RPMI8226 (cell line): ENCODE results near the gene ZDHHC11.
A peak's percentile ranks its signal among the peaks of the same experiment; 100 is the strongest.

ENCODE experiments used
- DNase-seq: peaks from one replicate; pipeline ENCODE4 v3.0.0-alpha.2; 2015

ZDHHC11 gene, protein sequence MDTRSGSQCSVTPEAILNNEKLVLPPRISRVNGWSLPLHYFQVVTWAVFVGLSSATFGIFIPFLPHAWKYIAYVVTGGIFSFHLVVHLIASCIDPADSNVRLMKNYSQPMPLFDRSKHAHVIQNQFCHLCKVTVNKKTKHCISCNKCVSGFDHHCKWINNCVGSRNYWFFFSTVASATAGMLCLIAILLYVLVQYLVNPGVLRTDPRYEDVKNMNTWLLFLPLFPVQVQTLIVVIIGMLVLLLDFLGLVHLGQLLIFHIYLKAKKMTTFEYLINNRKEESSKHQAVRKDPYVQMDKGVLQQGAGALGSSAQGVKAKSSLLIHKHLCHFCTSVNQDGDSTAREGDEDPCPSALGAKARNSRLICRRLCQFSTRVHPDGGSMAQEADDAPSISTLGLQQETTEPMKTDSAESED

DNA sequence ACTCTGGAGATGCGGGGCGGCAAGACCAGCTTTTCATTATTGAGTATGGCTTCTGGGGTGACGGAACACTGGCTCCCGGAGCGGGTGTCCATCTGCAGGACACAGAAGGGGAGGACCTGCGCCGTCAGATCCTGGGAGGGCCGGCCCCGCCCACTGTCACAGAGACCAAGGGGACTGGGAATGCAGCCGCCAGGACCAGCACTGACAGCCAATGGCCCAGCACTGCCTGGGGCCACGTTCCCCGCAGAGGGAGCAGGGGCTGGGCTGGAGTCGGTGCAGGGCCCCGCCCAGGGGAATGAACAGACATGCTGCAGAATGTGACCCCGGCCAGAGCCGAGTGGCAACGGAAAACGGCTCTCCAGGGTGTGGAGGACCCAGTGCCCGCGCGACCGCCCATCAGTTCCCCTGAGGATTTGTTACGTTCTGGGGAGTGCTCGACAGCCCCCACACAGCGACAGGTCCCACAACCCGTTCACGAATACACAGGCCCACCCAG, at the start of gene ZDHHC11:
Gene ZDHHC11, minus strand, starts transcription at position 476 of the 496 bp plus-strand sequence. Its CDS starts 384 bp downstream, at position 92.
- no peak for DNase-seq

DNA sequence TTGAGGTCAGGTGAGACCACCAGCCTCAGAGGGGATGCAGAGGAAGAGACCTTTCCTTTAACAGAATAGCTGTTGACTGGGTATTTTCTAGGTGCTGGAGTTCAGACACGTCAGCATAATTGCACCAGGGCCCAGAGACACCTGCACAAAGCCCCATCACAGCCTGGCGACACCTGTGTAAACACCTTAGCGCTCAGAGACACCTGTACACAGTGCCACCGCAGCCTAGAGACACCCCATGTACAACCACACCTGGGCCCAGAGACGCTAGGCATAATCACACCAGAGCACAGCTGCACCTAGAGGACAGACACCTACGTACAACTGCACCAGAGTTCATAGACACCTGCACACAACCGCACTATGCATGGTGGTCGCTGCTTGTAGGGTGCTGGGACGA, 42.9 kb upstream of the ZDHHC11 start:
- DNase-seq = peak; percentile 93

DNA sequence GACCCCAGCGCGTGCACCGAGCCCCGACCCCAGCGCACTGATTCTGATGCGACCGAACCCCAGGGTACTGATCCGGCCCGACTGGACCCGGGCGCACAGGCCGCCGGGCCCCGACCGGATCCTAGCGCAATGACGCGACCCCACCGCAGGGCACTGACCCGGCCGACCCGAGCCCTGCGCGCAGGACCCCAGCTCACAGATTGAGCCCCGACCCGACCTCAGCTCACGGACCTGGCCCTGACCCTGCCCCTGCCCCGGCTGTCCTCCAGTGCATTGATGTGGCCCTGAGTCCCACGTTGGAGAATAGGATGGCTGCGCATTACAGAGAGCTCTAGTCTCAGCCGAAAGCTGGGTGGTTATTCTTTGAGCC, 42.3 kb upstream of the ZDHHC11 start:
- DNase-seq = peak; percentile 29

DNA sequence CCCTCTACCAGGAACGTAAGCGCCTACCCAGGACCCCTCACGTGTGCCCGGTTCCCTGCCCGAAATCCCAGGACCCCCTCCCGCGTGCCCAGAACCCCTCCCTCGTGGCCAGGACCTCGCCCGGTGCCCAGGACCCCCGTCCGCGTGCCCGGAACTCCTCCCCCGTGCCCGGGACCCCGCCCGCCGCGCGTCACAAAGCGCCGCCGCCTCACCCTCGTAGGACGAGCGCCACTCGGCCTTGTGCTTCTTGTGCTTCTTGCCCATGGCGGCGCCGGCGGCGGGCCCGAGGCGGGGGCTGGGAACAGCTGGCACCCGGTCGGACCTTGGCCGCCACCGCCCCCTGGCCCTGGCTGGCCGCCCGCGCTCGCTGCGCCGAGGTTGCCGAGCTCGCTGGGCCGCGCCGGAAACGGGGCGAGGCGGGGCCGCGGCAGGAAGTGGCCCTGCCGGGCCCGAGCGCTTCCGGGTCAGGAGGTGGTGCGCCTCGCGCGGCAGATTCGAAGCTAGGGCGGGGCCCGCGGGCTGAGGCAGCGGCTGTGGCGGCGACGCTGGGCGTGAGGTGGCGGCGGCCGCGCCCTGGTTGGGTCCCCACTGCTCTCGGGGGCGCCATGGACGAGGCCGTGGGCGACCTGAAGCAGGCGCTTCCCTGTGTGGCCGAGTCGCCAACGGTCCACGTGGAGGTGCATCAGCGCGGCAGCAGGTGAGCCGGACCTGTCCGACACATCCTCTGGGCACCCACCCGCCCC, 41.8 kb upstream of the ZDHHC11 start, which contains the start of the genes BRD9 and TRIP13:
Gene BRD9, minus strand, starts transcription at position 408 of the 743 bp plus-strand sequence. Its CDS starts 144 bp downstream, at position 264.
Gene TRIP13, plus strand, starts transcription at position 491 of the 743 bp plus-strand sequence. Its CDS starts 115 bp downstream, at position 606.
- peak; percentile 96 for DNase-seq

DNA sequence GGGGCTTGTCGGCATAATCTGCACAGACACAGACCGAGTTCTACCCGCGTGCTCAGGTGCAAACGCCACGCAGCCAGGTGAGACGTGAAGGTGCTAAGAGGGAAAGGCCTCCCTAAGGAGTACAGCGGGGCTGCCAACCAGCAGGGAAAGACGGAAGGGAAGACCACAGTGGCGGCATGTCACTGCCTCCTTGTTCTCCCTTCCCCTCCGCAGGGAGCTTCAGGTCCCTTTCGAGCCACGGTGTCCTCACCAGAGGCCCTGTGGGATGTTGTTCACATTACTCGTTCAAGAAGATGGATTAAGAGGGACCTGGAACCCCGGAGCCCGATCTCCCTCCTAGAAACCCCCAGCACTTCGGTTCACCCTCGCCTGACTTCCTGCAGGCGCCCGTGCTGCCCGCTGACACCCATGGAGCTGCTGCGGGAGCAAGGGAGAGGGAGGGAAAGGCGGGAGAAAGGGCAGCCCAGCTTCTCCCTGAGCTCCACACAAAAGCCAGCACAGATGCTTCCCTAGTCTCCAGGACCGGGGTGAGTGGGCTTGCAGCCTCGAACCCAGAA, 41.1 kb upstream of the ZDHHC11 start:
- peak; percentile 20 for DNase-seq

DNA sequence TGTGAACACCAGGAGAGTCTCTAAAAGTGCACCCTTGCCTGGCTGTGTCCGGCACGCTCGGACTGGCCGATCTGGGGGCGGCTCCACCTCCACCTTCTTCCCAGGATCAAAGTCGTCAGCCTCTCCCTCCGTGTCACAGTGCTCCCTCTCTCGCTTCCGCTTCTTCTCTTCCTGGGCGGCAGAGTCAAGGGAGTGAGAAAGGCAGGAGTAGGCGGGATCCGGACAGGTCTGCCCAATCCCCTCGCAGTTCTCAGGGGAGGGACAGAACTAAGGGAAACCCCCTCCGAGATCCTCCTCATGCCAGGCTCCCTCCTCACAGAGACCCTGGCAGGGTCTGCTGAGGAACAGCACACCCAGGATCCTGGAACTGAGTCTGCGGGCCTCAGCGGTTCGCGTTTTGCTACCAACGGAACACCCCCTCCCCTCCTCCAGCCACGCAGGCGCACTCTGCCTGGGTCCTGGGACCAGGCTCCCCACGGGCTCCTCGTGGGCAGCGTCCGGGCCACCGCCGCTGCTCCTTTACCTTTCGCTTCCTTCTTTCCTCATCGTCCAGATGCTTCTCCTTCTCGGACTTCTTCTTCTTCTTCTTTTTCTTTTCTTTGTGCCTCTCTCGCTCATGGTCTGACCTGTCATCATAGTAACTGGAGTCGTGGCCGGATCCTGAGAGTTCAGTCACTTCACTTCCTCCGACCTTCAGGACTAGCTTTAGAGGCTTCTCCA, 40.5 kb upstream of the ZDHHC11 start:
- no peak for DNase-seq

DNA sequence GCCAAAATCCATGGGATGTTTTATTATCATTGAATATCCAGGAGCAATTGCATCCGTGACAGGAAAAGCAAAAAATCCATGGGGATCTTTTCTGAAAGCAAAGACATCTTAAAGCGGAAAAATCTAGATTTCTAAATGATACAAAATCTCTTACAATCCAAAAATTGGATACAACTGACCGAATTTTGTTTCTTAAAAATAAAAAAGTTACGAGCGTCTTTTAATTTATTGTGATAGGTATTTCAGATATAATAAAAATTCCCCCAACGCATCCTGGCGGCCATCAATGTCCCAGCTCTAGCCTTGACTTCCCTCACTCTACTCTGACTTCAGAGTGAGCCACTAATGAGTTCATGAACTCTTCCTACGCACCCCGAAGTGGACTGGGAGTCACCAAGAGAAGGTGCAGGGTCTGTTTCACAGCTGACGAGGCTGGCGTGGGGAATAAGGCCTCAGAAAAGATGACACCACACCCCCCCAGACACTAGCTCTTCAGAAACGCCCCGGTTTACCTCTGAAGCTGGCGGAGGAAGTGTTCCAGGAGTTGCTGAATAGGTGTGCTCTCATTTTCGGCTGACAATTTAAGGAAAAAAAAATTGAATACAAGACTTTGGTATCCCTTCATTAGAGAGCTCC, 38.4 kb upstream of the ZDHHC11 start:
- no peak for DNase-seq

DNA sequence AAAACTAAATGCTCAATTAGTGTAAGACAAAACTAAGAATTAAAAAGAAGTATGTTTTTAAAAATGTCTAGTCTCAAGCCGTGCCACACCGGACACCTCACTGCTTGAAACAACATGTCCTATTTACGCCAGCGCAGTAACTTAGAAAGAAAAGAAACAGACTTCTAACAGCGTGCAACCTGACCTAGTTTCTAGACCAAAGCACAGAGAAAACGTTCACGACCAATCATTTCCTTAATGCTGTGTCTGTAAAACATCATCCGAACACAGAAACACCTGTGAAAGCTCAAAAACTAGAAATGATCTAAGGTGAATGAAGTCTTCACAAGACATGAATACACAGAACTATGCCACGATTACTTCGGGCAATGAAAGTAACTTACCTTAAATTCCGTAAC, 37.9 kb upstream of the ZDHHC11 start:
- no peak for DNase-seq

DNA sequence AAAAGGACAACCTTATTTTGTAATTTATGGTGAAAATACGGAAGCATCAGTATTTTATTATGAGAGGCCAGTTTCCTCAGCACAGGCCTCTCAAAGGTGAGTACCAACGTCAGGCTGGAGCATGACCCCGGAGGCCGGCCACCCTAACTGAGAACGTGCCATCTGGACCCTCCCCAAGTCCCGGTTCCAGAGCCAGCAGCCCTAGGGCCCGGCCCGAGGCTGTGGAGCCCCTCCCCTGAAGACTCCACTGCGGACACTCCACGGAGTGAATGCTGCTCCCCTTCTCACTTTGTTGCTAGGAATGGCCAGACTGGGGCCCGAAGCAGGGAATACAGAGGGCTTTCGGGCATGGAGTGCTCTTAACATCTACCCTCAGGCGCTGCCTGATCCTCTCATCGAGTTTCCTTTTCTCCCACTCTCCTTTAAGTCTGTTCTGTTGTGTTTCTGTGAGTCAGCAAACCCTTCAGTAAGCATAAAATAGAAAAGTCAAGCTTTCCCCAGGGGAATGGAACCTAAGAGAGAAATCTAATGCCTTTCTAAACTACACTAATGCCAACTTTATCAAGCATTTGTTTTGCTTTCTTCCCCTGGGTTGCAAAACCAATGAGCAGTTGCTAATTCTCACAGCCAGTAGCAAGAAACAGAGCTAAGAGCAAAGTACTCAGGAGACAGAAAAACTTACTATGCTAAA, 37.3 kb upstream of the ZDHHC11 start:
- DNase-seq = no peak

DNA sequence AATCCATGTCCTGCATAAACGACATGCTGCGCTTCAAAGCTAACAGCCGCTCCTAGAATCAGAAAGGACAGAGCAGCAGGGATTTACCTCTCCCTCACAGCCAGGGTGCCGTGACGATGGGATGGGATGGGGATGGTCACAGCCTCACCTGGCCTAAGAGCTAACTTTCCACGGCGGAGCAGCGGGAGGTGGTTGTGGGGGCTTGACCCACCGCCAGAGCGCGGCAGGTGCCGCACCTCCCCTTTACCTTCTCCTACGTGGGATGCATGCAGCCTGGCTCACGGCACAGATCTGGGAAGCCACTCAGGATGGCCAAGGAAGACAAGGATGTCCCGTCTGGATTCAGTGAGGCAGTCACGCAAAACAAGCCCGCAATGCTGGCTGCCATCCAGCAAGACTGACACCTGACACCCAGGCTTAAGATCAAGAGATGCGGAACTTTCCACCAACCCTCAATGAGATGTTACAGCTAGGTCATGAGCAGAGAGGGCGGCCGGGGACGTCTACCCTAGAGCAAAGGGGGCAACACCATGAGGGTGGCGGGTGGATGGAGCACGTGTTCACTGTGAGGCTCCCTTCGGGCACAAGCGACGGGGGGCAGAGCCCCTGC, 36.0 kb upstream of the ZDHHC11 start:
- DNase-seq = no peak

DNA sequence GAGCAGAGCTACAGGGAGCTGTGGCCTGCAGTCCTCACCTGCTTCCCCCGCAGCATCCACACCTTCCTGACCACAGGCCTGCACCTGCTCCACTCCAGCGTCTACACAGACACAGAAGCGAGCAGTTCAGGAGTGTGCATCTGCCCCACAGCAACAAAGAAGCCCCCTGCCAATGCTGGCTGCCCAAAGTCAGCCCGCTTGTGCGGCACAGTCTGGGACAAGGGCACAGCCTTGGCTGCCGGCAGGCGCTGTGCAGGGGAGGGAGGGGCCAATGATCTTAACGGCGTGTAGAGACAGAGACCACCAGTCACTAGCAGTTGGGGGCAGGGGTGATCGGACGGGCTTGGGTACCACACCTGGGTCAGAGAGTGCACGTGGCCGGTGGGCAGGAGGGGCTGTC, 35.2 kb upstream of the ZDHHC11 start:
- no peak for DNase-seq

DNA sequence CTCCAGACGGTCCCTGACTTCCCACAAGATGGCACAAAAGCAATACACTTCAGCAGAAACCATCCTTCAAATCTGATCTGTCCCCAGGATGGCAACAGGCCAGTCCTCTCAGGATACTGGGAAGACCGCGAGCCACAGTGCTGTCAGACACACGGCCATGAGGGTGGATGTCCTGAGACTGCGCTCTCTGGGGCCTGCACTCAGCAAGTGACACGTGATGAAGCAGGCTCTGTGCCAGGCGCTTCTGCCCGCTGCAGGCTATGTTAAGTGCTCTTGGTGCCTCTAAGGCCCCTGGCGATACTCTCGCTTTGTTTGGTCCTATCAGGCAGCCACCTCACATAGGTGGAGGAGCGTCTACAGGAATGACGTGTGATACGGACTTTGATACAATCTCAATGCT, 34.7 kb upstream of the ZDHHC11 start:
- DNase-seq = no peak

DNA sequence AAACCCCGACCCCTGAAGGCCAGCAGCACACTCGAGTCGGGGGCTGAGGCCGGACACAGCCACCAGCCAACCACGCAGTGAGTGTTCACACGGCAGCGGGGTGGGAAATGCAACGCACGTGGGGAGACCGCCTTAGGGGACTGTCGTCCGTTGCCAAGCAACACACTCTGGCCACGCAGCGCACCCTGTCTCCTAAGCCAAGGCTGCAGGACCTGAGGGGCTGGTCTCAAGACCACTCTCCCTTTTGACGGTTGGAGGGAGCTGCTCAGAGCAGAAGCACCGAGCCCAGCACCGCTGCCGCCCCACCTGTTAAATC, 34.3 kb upstream of the ZDHHC11 start:
- DNase-seq = no peak

DNA sequence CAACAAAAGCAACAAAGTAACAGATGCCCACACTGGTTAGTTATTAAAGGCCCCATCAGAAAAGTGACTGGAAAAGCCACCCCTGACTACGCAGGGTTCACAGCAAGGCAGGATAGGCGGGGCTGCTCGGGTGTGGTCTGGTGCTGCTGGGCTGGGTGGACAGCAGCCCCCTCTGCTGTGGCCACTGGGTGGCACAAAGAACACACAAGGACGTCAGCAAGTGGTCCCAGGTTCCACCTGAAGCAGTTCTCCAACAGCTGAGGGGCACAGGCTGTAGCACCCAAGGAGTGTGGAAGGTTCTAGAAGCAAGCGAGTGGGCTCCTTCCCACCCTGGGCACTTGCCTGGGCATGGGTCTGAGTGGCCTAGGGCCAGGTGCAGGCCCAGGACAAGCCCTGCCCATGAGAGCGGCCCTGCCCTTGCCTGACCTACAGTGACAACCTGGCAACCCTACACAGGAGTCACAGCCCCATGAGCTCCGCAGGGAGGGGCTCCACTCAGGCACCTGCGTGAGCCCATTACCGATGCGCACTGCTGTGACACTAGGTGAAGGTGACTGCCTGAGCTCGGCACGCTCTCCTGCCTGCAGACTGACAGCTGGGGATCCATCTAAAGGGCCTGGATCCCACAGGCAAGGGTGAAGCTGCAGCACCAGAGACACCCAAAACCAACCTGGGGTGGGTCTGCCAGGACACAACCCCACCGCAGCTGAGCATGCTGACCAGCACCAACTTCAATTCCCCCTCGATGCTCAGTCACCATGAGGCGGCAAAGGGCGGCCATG, 33.8 kb upstream of the ZDHHC11 start:
- DNase-seq = no peak

DNA sequence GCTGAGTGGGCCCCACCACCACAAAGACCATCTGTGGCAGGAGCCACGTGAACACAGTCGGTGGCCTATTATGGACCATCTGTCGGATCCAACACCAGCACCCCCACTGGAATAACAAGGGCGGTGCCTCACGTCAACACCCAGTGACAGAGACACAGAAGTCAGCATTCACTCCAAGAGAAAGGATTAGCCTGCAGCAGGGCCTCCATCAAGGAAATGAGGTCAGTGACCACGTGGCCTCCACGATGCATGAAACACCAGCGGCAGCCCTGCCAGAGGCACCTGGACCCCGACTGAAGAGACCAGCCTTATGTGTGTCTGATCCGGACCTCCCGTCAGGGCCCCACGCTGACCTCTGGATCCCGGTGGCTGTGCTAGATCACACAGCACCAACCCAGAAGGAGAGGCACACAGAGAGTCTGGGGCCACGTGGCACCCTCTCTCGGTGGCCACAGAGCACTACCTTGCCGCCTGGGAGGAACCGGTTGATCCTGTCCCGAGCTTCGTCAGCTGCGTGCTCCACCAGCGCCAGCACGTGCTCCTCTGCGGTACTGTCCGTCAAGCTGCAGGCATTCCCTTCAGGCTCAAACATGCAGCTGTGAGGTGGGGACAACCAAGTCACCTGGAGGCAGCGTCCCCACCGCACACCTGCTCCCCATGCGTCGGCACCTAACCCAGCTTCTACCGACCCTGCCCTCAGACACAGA, 32.8 kb upstream of the ZDHHC11 start:
- no peak for DNase-seq

DNA sequence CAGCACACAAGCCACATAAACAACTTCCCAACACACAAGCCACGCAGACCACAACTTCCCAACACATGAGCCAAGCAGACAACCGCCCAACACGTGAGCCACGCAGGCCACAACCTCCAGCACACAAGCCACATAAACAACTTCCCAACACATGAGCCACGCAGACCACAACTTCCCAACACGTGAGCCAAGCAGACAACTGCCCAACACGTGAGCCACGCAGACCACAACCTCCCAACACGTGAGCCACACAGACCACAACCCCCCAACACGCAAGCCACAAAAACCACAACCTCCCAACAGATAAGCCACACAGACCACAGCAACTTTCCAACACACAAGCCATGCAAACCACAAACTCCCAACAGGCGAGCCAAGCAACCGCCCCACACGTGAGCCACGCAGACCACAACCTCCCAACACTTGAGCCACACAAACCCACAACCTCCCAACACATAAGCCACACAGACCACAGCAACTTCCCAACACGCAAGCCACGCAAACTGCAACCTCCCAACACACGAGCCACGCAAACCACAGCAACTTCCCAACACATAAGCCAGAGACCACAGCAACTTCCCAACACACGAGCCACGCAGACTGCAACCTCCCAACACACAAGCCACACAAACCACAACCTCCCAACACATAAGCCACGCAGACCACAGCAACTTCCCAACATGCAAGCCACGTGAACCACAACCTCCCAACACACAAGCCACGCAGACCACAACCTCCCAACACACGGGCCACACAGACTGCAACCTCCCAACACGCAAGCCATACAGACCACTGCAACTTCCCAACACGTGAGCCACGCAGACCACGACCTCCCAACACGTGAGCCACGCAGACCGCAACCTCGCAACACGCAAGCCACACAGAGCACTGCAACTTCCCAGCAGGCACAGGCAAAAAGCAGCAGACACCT, 31.7 kb upstream of the ZDHHC11 start:
- DNase-seq = no peak

DNA sequence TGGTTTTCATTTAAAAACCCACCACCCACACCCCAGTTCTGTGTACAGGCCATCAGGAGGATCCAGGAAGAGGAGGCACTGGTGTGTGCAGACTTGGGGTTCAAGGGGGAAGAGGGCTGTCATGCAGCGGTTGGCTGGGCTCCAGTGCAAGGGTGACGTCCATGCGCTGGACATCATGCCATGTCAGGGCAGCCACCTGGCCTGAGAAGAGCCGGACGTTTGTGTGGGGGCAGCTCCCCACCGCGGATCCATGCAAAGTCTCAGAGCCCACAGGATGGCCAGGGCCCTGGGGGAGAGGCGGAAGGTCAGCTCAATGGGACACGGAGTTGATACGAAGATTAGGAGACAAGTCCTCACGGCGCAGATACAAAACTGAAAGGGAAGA, 30.8 kb upstream of the ZDHHC11 start:
- DNase-seq = no peak

DNA sequence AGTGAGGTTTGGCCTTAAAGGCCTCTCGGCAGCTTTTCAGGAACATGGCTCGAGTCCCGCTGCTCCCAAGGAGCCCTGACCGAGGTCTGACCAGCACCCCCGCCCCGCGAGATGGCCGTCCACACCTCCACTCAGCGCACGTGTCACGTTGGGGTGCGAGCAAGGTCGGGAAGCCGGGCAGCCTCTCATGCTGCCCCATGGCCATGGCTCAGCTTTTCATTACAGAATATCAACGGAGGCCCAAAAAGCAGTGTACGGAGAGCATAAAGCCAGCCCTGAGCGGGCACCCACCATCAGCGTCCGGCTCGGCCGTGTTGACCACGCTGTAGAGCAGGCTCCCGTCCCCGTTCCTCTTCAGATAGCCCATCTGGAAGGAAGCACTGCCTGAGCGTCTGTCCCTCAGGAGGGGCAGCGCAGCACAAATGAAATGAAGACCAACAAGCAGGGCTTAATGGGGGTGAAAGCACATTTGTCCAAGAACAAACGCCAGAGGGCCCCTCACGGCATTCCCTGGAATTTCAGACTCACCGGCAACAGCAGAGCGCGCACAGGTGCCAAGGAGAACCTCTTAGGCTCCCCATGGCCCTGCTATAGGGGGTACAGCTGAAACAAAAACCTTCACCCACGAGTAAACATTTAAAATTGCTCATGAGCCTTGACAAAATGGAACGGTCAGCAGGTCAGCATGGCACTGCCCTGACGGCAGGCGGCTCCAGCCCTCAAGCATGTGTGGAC, 30.2 kb upstream of the ZDHHC11 start:
- DNase-seq = no peak
